HEK293 (cell line): ENCODE data around the gene TADA2B.
"Not testable (repeated sequence)": the region's sequence is repeated elsewhere in the genome, so short reads cannot be mapped to it uniquely, and the experiment has no call there.

Experiments used
- CTCF ChIA-PET: fragments of 350-600 bp; formaldehyde crosslinking; extraction: SDS; loops from one replicate; lab custom pipeline; 2021; ENCODE audit warnings: antibody characterized with exemption; lab: Yijun Ruan, JAX
- POLR2A ChIA-PET: fragments of 300-600 bp; formaldehyde crosslinking; extraction: SDS; loops from one replicate; lab custom pipeline; 2020; ENCODE audit warnings: antibody characterized with exemption, inconsistent platforms; lab: Yijun Ruan, JAX
- H3K27ac ChIP-seq: fragments of 200-500 bp; sonication (Bioruptor generic); 2 replicates; pipeline ENCODE4 v1.5.1; 2014; ENCODE audit warnings: low read depth, low read length, control low read depth, inconsistent platforms; ENCODE audit errors: extremely low read depth
- H3K36me3 ChIP-seq, 2 experiments: fragments of 200-500 bp in 1 of 2; sonication (Bioruptor generic) in 1 of 2; 1 replicate in 1 of 2; 2 replicates in 1 of 2; pipeline ENCODE4 v1.5.1; 2014 to 2017; ENCODE audit warnings: inconsistent platforms in 2 of 2, low read length in 2 of 2; ENCODE audit not compliant: control insufficient read depth in 2 of 2, insufficient read depth in 1 of 2
- H3K4me1 ChIP-seq: fragments of 200-500 bp; sonication (Bioruptor generic); 2 replicates; pipeline ENCODE4 v1.5.1; 2014; ENCODE audit warnings: mild to moderate bottlenecking, low read length, inconsistent platforms; ENCODE audit not compliant: control insufficient read depth, insufficient read depth
- H3K4me3 ChIP-seq: 2 replicates; pipeline ENCODE4 v1.5.1; 2011; ENCODE audit warnings: low read depth, mild to moderate bottlenecking, control low read depth, low read length, moderate library complexity
- H3K9me3 ChIP-seq: fragments of 200-500 bp; sonication (Bioruptor generic); 2 replicates; pipeline ENCODE4 v1.5.1; 2014; ENCODE audit warnings: low read depth, low read length, inconsistent platforms; ENCODE audit not compliant: control insufficient read depth, insufficient read depth
- GFI1B ChIP-seq: fragments of 450-650 bp; formaldehyde crosslinking; IDR thresholded peaks from 2 replicates; pipeline ENCODE4 v1.5.1; 2016; ENCODE audit warnings: missing biosample characterization, missing genetic modification characterization
- HIC1 ChIP-seq: fragments of 450-650 bp; formaldehyde crosslinking; IDR thresholded peaks from 2 replicates; pipeline ENCODE4 v1.5.1; 2016; ENCODE audit warnings: missing biosample characterization, missing genetic modification characterization
- KLF17 ChIP-seq: fragments of 450-650 bp; formaldehyde crosslinking; IDR thresholded peaks from 2 replicates; pipeline ENCODE4 v1.5.1; 2016; ENCODE audit warnings: missing biosample characterization, missing genetic modification characterization
- RBAK ChIP-seq: fragments of 450-650 bp; formaldehyde crosslinking; IDR thresholded peaks from 2 replicates; pipeline ENCODE4 v1.5.1; 2016; ENCODE audit warnings: missing biosample characterization, missing genetic modification characterization
- REST ChIP-seq: fragments of 450-650 bp; formaldehyde crosslinking; IDR thresholded peaks from 2 replicates; pipeline ENCODE4 v1.5.1; 2016; ENCODE audit warnings: missing biosample characterization, missing genetic modification characterization
- ZBTB11 ChIP-seq: fragments of 450-650 bp; formaldehyde crosslinking; conservative IDR thresholded peaks from 2 replicates; pipeline ENCODE4 v1.5.1; 2016; ENCODE audit warnings: low read depth, missing biosample characterization, missing genetic modification characterization
- ZBTB17 ChIP-seq: fragments of 450-650 bp; formaldehyde crosslinking; IDR thresholded peaks from 2 replicates; pipeline ENCODE4 v1.5.1; 2016; ENCODE audit warnings: missing biosample characterization, missing genetic modification characterization
- ZBTB20 ChIP-seq: fragments of 450-650 bp; formaldehyde crosslinking; IDR thresholded peaks from 2 replicates; pipeline ENCODE4 v1.5.1; 2016; ENCODE audit warnings: missing biosample characterization, missing genetic modification characterization
- ZBTB8A ChIP-seq: fragments of 450-650 bp; formaldehyde crosslinking; IDR thresholded peaks from 2 replicates; pipeline ENCODE4 v1.5.1; 2016; ENCODE audit warnings: missing biosample characterization, missing genetic modification characterization
- ZFHX2 ChIP-seq: fragments of 450-650 bp; formaldehyde crosslinking; conservative IDR thresholded peaks from 2 replicates; pipeline ENCODE4 v1.5.1; 2016; ENCODE audit warnings: missing biosample characterization, missing genetic modification characterization
- ZIC2 ChIP-seq: fragments of 450-650 bp; formaldehyde crosslinking; IDR thresholded peaks from 2 replicates; pipeline ENCODE4 v1.5.1; 2016; ENCODE audit warnings: missing biosample characterization, missing genetic modification characterization
- ZNF202 ChIP-seq: fragments of 450-650 bp; formaldehyde crosslinking; IDR thresholded peaks from 2 replicates; pipeline ENCODE4 v1.5.1; 2016; ENCODE audit warnings: missing biosample characterization, missing genetic modification characterization, borderline replicate concordance
- ZNF335 ChIP-seq: fragments of 450-650 bp; formaldehyde crosslinking; conservative IDR thresholded peaks from 2 replicates; pipeline ENCODE4 v1.5.1; 2016; ENCODE audit warnings: missing biosample characterization, missing genetic modification characterization
- ZNF341 ChIP-seq: fragments of 450-650 bp; formaldehyde crosslinking; IDR thresholded peaks from 2 replicates; pipeline ENCODE4; 2016; ENCODE audit warnings: low read depth, missing biosample characterization, missing genetic modification characterization
- ZNF521 ChIP-seq: fragments of 450-650 bp; formaldehyde crosslinking; IDR thresholded peaks from 2 replicates; pipeline ENCODE4 v1.5.1; 2017; ENCODE audit warnings: missing biosample characterization, mild to moderate bottlenecking, missing genetic modification characterization
- ZNF530 ChIP-seq: fragments of 450-650 bp; formaldehyde crosslinking; IDR thresholded peaks from 2 replicates; pipeline ENCODE4 v1.5.1; 2016; ENCODE audit warnings: low read depth, missing biosample characterization, missing genetic modification characterization
- ZNF560 ChIP-seq: fragments of 450-650 bp; formaldehyde crosslinking; IDR thresholded peaks from 2 replicates; pipeline ENCODE4 v1.5.1; 2017; ENCODE audit warnings: missing biosample characterization, missing genetic modification characterization, borderline replicate concordance
- ZNF561 ChIP-seq: fragments of 450-650 bp; IDR thresholded peaks from 2 replicates; pipeline ENCODE4 v1.5.1; 2018; ENCODE audit warnings: missing biosample characterization, missing genetic modification characterization, borderline replicate concordance
- ZNF645 ChIP-seq: fragments of 450-650 bp; formaldehyde crosslinking; IDR thresholded peaks from 2 replicates; pipeline ENCODE4; 2016; ENCODE audit warnings: missing biosample characterization, missing genetic modification characterization
- ZNF660 ChIP-seq: fragments of 450-650 bp; IDR thresholded peaks from 2 replicates; pipeline ENCODE4 v1.5.1; 2018; ENCODE audit warnings: missing biosample characterization, mild to moderate bottlenecking, missing genetic modification characterization
- ZNF692 ChIP-seq: fragments of 450-650 bp; formaldehyde crosslinking; IDR thresholded peaks from 2 replicates; pipeline ENCODE4 v1.5.1; 2016; ENCODE audit warnings: missing biosample characterization, missing genetic modification characterization

TADA2B gene

GRCh38 chr4:7101692-7102515 lies 58.7 kb downstream of the TADA2B start (continued):
- TF ChIP-seq ZNF341 (peak; percentile 58), ZNF560 (tag by site-specific recombination) (no peak), ZNF335 (tag by site-specific recombination) (peak; percentile 44), HIC1 (0 out of 2 replicates have a peak, but pooled peaks have one; percentile 63), REST (tag by site-specific recombination) (peak; percentile 75), ZBTB11 (tag by site-specific recombination) (peak; percentile 64; the same call in 1 of the 2 replicates), ZNF660 (tag by site-specific recombination) (no peak), ZNF521 (tag by site-specific recombination) (no peak), ZFHX2 (tag by site-specific recombination) (peak; percentile 24; the same call in 1 of the 2 replicates), ZBTB17 (tag by site-specific recombination) (peak; percentile 60), ZNF692 (tag by site-specific recombination) (peak; percentile 31; the same call in 1 of the 2 replicates), GFI1B (tag by site-specific recombination) (no peak), ZNF530 (tag by site-specific recombination) (0 out of 2 replicates have a peak, but pooled peaks have one; percentile 78), ZNF561 (no peak), RBAK (tag by site-specific recombination) (no peak), ZBTB20 (tag by site-specific recombination) (0 out of 2 replicates have a peak, but pooled peaks have one; percentile 19), ZNF202 (tag by site-specific recombination) (no peak), KLF17 (tag by site-specific recombination) (peak; percentile 25; the same call in 1 of the 2 replicates), ZNF645 (tag by site-specific recombination) (no peak), ZIC2 (tag by site-specific recombination) (peak; percentile 38; the same call in 1 of the 2 replicates), ZBTB8A (tag by site-specific recombination) (peak; percentile 92)
- TF ChIP-seq, all 188 proteins: peak for 22

DNA sequence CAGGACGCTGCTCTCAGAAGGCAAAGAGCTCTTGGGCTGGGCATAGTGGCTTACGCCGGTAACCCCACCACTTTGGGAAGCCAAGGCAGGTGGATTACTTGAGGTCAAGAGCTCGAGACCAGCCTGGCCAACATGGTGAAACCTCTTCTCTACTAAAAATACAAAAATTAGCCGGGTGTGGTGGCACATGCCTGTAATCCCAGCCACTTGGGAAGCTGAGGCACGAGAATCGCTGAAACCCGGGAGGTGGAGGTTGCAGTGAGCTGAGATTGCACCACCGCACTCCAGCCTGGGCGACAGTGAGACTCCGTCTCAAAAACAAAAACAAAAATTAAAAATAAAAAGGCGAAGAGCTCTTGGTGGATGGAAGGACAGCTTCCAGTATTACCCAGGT lies 59.3 kb downstream of the TADA2B start:
- H3K9me3 ChIP-seq, H3K4me1 ChIP-seq, H3K36me3 ChIP-seq, H3K27ac ChIP-seq: not testable (repeated sequence)
- CTCF ChIA-PET, result interaction anchor here (0.6 to 2.7 kb wide), 17 partner anchors 8 to 217 kb away, joined by 3 to 23 read pairs (median 4); no protein-coding TSS in a partner anchor
- H3K4me3 ChIP-seq, result peak overlapping the region; percentile 57
- POLR2A ChIA-PET, result interaction anchor here (2.0 kb wide), 1 partner anchor 35 kb away, joined by 8 read pairs; the partner anchor contains the start of gene GRPEL1
